HG03039 (cell line): Measurements from ENCODE around the gene CHTOP.
"Not testable (repeated sequence)": the region's sequence is repeated elsewhere in the genome, so short reads cannot be mapped to it uniquely, and the experiment has no call there.

Source experiments
- ATAC-seq: cut with Tn5 transposase; IDR thresholded peaks from one replicate; pipeline ENCODE4 v1.9.1; 2021; ENCODE audit warnings: mild to moderate bottlenecking, moderate library complexity; ENCODE audit not compliant: unreplicated experiment

CHTOP gene

DNA sequence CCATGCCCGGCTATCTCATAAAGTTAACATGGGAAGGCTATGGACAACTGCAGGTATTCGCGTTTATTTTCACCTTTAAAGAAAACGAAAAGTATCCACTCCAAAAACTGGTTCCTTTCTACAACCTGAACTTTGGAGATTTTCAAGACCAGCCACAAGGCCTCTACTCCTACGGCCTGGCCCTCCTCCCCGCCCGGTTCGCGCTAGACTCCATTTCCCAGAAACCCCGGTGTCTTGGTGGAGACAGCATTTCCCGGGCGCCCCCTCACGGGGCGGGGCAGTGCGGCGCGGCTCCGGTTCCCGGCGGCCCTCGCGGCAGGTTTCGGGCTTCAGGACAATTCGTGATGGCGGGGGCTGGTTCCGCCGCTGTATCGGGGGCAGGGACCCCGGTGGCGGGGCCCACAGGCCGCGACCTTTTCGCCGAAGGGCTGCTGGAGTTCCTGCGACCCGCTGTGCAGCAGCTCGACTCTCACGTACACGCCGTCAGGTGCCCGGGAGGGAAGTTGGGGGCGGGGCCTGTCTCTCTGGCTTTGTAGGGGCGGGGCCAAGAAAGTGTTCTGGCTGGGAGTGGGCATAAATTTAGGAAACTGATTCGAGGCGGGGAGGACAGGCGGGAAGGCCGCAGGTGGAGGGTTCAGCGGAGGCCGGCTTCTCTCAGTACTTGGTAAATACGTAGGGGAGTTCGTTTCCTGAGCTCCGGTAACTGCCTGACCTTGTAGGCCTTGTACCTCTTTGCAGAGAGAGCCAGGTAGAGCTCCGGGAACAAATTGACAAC, 24.7 kb downstream of the CHTOP start, which contains the start of gene SNAPIN:
Gene SNAPIN, plus strand, starts transcription at position 304 of the 775 bp plus-strand sequence. Its CDS starts 41 bp downstream, at position 345.
- peak; percentile 80 for ATAC-seq

- ATAC-seq: no peak
Measured at GRCh38 chr1:153659175-153659534, 25.3 kb downstream of the CHTOP start.

- ATAC-seq: no peak
Measured at GRCh38 chr1:153659656-153660055, 25.8 kb downstream of the CHTOP start.

DNA sequence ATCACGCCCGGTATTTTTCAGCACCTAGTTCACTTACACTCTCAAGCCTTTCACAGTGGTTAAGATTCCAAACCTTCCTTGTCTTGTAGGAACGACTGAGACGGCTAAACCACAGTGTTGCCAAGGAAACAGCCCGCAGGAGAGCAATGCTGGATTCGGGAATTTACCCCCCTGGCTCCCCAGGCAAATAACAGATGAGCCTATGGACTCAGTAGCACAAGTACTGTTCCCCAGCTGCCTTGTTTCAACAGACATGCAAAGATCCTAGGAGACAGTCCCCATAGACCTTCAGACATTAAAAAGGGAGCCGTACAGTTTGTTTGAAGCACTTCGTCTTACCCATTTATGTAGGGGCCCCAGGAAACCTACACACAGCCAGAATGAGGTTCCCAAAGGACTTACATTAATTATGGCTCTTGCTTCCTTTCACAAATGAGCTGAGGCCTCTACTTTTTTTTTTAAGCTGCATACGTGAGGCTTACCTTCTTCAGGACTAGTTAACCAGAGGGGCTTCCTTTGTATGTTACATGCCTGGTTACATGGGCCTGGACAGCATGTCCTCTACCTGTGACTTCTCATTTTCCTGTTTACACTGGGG, 27.3 kb downstream of the CHTOP start:
- no peak for ATAC-seq

GRCh38 chr1:153662269-153662668, 28.4 kb downstream of the CHTOP start:
- no peak for ATAC-seq

GRCh38 chr1:153663211-153663610, 29.3 kb downstream of the CHTOP start:
- ATAC-seq: no peak

- no peak for ATAC-seq
Measured at GRCh38 chr1:153667439-153667838, 33.6 kb downstream of the CHTOP start.

DNA sequence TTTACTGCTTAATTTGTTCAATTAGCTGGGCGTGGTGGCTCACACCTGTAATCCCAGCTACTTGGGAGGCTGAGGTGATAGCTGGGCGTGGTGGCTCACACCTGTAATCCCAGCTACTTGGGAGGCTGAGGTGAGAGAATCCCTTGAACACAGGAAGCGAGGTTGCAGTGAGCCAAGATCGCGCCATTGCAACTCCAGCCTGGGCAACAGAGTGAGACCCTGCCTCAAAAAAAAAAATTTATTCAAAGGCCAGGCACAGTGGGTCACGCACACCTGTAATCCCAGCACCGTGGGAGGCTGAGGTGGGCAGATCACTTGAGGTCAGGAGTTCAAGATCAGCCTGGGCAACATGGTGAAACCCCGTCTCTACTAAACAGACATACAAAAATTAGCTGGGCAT, 34.8 kb downstream of the CHTOP start:
- ATAC-seq: not testable (repeated sequence)

- ATAC-seq: no peak
Measured at GRCh38 chr1:153669606-153670005, 35.7 kb downstream of the CHTOP start.

DNA sequence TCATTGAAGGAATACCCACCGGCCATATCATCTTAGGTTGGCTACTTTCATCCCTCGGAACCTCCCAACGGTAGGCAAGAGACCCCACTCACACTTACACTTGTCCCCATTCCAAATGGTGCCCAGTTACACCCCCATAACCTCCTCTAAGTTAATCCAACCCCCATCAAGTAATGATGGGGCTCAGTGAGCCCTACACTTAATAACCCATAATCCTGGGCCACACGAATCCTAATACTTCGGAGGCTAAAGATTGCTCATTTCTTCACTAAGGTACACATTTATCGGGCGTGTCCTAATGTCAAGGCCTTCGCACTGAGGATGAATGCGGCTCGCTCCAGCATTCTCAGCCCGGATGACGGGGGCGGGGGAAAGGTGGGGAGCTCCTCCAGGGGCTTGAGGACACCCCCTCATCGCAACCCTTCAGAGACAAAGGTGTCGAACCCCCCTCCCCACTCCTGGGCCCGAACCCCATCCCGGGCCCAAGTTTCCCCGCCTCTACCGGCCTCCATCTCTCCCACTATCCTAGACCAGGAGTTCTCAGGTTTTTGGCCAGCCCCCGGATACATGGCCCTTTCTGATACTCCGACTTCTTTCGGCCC, 36.5 kb downstream of the CHTOP start:
- no peak for ATAC-seq

DNA sequence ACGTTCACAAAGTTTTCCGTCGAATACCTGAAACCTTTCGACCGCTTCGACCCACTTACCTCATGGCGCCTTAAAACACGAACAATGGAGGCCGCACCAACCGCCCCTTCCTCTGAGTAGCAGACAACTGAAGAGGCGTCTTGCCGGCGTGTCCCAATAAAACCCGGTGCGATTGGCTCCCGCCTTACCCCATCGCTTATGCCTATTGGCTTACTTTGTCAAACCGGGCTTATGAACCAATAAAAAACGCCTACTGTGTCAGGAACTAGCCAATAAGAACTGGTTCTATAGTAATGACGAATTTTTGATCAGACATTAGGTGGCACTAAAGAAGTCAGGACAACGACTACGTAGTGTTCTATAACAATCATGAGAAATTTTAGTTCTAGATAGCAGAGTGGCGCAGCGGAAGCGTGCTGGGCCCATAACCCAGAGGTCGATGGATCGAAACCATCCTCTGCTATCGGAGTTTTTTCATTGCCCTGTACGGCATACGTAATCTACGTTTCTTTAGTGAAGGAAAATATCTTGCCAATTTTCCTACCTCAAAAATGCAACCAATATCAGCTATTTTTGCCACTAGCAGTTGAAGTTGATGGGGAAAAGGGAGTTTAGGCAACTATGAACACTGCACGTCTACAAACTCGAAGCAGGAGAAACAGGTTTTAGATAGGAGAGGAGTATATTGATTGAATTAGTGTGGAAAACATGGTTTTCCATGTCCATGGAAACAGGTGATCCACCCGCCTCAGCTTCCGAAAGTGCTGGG, 37.2 kb downstream of the CHTOP start, which contains the start of gene ILF2:
Gene ILF2, minus strand, starts transcription at position 135 of the 769 bp plus-strand sequence. Its CDS starts 71 bp downstream, at position 64.
- ATAC-seq: peak; percentile 92

DNA sequence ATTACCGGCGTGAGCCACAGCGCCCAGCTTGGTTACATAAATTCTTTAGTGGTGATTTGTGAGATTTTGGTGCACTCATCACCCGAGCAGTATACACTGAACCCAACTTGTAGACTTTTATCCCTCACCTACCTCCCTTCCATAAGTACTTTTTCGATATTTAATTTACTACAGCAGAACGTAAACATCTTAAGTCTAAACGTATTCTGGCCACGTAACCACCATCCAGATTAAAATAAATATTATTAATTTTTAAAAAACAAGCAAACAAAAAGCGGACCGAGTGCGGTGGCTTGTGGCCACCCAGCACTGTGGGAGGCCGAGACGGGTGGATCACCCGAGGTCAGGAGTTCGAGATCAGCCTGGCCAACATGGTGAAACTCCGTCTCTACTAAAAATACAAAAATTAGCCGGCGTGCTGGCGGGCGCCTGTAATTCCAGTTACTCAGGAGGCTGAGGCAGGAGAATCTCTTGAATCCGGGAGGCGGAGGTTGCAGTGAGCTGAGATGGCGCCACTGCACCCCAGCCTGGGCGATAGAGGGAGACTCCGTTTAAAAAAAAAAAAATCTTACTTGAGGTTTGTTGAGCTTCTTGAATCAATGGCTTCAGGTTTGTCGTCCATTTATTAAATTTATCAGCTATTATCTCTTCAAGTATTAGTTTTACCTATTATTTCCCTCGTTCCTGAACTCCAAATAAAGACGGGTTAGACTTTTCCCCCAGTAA, 37.9 kb downstream of the CHTOP start:
- peak; percentile 15 for ATAC-seq

- ATAC-seq: no peak
Measured at GRCh38 chr1:153673511-153673910, 39.6 kb downstream of the CHTOP start.

DNA sequence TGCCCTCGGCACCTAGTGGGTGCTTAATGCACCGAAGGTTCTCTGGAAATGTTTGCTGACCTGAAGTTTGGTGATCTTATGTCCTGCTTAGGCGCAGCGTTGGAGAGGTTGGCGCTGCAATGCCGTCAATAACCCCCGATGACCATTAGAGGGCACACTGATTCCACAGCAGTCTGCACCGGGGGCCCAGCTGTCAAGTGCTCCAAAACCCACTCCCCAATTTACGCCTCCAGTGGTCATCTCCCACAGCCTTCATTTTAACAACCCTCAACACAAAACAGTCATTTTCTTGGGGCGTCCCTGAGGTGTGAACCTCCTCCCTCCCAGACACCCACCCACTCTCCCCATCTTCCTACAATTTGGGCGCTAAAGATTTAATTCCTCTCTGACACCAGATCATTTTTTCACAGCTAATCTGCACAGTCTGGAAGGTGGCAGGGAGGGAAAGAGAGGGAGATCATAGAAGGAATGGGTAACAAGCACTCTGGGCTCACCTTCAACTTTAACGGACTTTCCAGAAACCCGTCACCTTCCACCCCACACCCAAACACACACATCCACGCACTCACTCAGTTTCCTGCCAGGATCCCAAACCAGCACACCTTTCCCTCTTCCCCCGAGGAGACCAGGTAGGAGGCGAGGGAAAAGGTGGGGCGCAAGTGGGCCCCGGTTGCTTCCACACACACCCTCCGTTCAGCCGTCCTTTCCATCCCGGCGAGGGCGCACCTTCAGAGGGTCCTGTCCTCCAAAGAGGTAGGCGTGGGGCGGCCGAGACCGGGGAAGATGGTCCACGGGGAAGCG, 44.1 kb downstream of the CHTOP start:
- ATAC-seq: no peak

DNA sequence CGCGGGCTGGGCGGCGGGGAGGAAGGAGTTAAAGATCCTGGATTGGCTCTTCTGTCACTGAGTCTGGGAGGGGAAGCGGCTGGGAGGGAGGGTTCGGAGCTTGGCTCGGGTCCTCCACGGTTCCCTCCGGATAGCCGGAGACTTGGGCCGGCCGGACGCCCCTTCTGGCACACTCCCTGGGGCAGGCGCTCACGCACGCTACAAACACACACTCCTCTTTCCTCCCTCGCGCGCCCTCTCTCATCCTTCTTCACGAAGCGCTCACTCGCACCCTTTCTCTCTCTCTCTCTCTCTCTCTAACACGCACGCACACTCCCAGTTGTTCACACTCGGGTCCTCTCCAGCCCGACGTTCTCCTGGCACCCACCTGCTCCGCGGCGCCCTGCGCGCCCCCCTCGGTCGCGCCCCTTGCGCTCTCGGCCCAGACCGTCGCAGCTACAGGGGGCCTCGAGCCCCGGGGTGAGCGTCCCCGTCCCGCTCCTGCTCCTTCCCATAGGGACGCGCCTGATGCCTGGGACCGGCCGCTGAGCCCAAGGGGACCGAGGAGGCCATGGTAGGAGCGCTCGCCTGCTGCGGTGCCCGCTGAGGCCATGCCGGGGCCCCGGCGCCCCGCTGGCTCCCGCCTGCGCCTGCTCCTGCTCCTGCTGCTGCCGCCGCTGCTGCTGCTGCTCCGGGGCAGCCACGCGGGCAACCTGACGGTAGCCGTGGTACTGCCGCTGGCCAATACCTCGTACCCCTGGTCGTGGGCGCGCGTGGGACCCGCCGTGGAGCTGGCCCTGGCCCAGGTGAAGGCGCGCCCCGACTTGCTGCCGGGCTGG, 44.9 kb downstream of the CHTOP start, which contains the start of gene NPR1:
Gene NPR1, plus strand, starts transcription at position 170 of the 818 bp plus-strand sequence. Its CDS starts 421 bp downstream, at position 591.
- no peak for ATAC-seq

- ATAC-seq: no peak
Measured at GRCh38 chr1:153679337-153680119, 45.7 kb downstream of the CHTOP start.

DNA sequence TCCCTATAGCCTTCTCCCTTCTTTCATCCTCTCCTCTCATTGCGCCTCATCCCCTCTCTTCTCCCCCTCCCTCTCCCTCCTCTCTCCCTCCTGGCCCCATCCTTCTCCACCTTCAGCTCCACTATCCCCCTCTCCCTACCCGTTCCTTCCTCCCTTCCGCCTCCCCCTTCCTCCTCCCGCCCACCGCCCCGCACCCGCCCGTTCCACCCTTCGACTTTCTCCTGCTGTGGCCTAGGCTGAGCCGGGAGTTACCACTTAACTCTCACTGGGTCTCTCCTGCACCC, 46.2 kb downstream of the CHTOP start:
- no peak for ATAC-seq

DNA sequence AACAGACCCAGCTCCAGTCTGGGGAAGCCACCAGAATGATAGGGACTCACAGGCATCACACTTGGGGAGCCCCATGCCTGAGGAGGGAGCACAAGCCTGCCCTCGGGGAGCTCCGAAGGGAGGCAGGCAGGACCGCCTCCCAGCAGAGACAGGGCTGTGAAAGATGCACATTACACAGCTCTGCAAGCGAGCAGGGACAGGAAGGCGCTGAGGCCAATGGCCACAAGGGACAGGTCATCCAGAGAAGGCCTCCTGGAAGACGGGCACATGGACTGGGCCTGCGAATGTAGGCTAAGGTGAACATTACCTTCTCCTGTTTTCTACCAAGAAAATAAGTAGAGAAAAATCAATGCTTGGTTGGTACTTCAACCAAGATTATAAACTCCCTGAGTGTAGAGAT, 48.9 kb downstream of the CHTOP start:
- ATAC-seq: no peak
